T47D (cell line): ENCODE measurements around the gene OR12D2.
"Not testable (repeated sequence)": the region's sequence is repeated elsewhere in the genome, so short reads cannot be mapped to it uniquely, and the experiment has no call there.

Source experiments
- DNase-seq, 2 experiments: peaks; one replicate each; pipeline versions ENCODE4 v3.0.0 to v3.0.0-alpha.2; 2011 to 2012; ENCODE audit warnings: low read depth in 1 of 2, low spot score in 1 of 2
- JUND ChIP-seq: IDR thresholded peaks from 2 replicates; pipeline ENCODE4 v1.6.1; 2012; ENCODE audit warnings: low read depth
- in situ Hi-C: cut with HindIII; loops from 2 replicates; pipeline ENCODE4 v1.10.0; 2016; ENCODE audit warnings: low sequenced_read_pairs, low pct_unique_long_range_greater_than_20kb

The OR12D2 gene

GRCh38 chr6:29425075-29425474 is 29.6 kb downstream of the OR12D2 start:
- no peak for TF ChIP-seq JUND
- no peak for DNase-seq
- in situ Hi-C loops: no loop called here

- in situ Hi-C loops: no loop called here
- peak in 1 of 2 experiments; percentile 12 for DNase-seq
Measured at GRCh38 chr6:29426654-29427053, 31.2 kb downstream of the OR12D2 start.

GRCh38 chr6:29436730-29437129 is 41.3 kb downstream of the OR12D2 start:
- DNase-seq: peak in 1 of 2 experiments; percentile 46

More at GRCh38 chr6:29426654-29427053, 31.2 kb downstream of the OR12D2 start:
- no peak for TF ChIP-seq JUND

GRCh38 chr6:29439006-29439405 is 43.6 kb downstream of the OR12D2 start, which contains the start of gene OR10C1:
Gene OR10C1 (plus strand): TSS chr6:29439306. CDS start chr6:29440016, 710 bp downstream.
- DNase-seq: no peak
- in situ Hi-C loops: no loop called here
- TF ChIP-seq JUND: no peak

More at GRCh38 chr6:29436730-29437129, 41.3 kb downstream of the OR12D2 start:
- in situ Hi-C loops: not testable (repeated sequence)

- no peak for DNase-seq
- no peak for TF ChIP-seq JUND
- in situ Hi-C loops: no loop called here
Measured at GRCh38 chr6:29442719-29443118, 47.3 kb downstream of the OR12D2 start.

GRCh38 chr6:29444031-29444430 is 48.6 kb downstream of the OR12D2 start:
- DNase-seq, in situ Hi-C loops: not testable (repeated sequence)
